ENCODE measurements around the gene NLRP3.

Gene NLRP3

GRCh38 chr1:247440001-247440620 is 24.1 kb downstream of the NLRP3 start:
- DNase-seq (ENCODE audit: low read depth): no peak
- TF ChIP-seq CTCF (IDR thresholded peaks at IDR 0.05; ENCODE audit: insufficient read depth, low read depth, low read length, missing control alignments): no peak
- H3K4me3 ChIP-seq (ENCODE audit: low read length): no peak overlapping the region

- DNase-seq (ENCODE audit: low read depth): no peak
- H3K4me3 ChIP-seq (ENCODE audit: low read length): no peak overlapping the region
- no peak for TF ChIP-seq CTCF (IDR thresholded peaks at IDR 0.05; ENCODE audit: insufficient read depth, low read depth, low read length, missing control alignments)
Observed at GRCh38 chr1:247441606-247442005, 25.6 kb downstream of the NLRP3 start.

GRCh38 chr1:247442164-247442563 is 26.2 kb downstream of the NLRP3 start:
- TF ChIP-seq CTCF (IDR thresholded peaks at IDR 0.05; ENCODE audit: insufficient read depth, low read depth, low read length, missing control alignments): no peak
- DNase-seq (ENCODE audit: low read depth): no peak
- no peak overlapping the region for H3K4me3 ChIP-seq (ENCODE audit: low read length)

GRCh38 chr1:247443641-247444040 is 27.7 kb downstream of the NLRP3 start:
- no peak for DNase-seq (ENCODE audit: low read depth)
- no peak overlapping the region for H3K4me3 ChIP-seq (ENCODE audit: low read length)
- TF ChIP-seq CTCF (IDR thresholded peaks at IDR 0.05; ENCODE audit: insufficient read depth, low read depth, low read length, missing control alignments): no peak

GRCh38 chr1:247444571-247444970 is 28.6 kb downstream of the NLRP3 start:
- no peak overlapping the region for H3K4me3 ChIP-seq (ENCODE audit: low read length)
- TF ChIP-seq CTCF (IDR thresholded peaks at IDR 0.05; ENCODE audit: insufficient read depth, low read depth, low read length, missing control alignments): no peak
- DNase-seq (ENCODE audit: low read depth): no peak

- no peak for DNase-seq (ENCODE audit: low read depth)
- no peak overlapping the region for H3K4me3 ChIP-seq (ENCODE audit: low read length)
- no peak for TF ChIP-seq CTCF (IDR thresholded peaks at IDR 0.05; ENCODE audit: insufficient read depth, low read depth, low read length, missing control alignments)
Observed at GRCh38 chr1:247445526-247446356, 29.8 kb downstream of the NLRP3 start.

All from epithelial cell of esophagus (primary cell).